ENCODE results near the gene SLC9A6. TPM values are rescaled to one million over a fixed set of nuclear protein-coding genes. Genes with fewer than 3 reads are reported as not detected.

The SLC9A6 gene
- total RNA-seq, 1 experiment from 2014 or later: 17.7 TPM

DNA sequence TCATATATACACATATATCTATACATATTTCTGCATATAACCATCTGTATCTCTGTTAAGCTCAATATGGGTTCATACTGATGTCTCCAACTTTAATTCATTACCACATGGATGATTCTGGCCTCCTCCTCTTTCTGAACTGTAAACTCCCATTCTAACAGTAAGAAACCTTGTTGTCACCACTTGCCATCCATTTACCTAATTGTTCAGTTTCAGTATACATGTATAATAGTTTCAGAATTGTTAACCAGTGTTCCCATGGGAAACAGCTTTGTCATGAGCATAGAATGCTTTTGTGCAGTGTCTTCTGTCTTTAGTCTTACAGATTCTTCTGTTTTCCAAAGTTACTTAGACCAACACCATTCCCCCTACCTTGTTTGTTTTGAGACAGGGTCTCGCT, 35.9 kb downstream of the SLC9A6 start:
- no peak for DNase-seq (ENCODE audit: low read depth, low spot score)
- in situ Hi-C loops (cut with HindIII; ENCODE audit: low pct_unique_long_range_greater_than_20kb, low sequenced_read_pairs): no loop called here

DNA sequence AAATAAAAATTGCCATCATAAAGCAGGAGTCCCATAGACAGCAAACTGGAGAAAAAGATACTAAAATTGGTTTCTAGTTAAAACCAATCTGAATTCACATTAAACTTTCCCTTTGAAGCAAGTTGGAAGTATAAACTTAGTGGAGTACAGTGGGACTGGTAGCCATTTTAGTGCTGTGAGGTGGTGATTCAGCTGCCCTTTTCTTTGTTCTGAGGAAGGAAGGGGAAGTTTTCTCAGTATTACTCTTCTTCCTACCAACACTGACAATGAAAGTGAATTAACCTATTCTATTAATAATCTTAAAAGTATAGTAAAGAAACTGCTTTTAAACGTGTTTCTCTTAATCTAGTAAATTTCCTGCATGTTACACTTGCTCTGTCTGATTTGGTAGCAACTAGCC, 36.7 kb downstream of the SLC9A6 start:
- DNase-seq (ENCODE audit: low read depth, low spot score): no peak
- in situ Hi-C loops (cut with HindIII; ENCODE audit: low pct_unique_long_range_greater_than_20kb, low sequenced_read_pairs): no loop called here

DNA sequence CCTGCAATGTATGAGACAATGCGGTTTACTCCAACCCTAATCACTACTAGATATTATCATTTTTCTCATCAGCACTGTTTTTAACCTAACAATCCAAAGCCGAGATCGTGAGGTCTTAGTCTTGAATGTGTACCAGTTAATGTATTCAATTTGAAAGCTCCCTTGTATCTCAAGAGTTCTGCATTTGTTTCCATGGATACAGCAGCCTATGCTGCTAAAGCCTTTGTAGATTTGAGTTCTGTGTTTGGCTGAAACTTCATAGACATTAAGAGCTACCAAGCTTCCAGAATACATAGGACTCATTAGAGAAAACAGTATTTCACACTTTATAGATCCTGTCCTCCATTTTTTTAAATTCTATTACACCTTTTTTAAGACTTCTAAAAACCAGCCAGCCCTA, 39.9 kb downstream of the SLC9A6 start:
- no peak for DNase-seq (ENCODE audit: low read depth, low spot score)
- in situ Hi-C loops (cut with HindIII; ENCODE audit: low pct_unique_long_range_greater_than_20kb, low sequenced_read_pairs): no loop called here

DNA sequence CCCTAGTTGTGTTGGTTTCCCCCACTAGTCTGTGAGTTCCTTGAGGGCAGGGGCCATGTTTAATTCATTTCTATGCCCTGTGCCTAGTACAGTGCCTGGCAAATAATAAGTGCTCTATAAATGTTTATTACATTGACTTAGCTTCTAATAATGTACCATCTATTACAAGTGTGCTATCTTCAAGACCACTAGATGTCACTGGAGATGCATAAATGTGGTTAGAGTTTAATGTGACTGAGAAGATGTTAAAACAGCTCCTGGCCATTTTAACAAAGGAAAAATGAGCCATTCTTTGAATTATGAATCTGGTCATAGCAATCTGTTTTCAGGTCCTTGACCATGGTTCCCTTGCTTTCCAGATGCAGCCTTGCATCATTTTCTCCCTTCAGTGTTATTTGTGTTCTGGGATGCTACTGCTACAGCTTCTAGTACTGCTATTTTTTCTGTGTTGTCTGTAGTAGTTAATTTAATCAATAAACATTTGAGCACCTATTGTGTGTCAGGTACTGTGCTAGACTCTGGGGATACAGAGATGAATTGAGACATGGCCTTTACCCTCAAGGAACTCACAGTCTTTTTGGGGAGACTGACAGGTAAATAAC, 43.2 kb downstream of the SLC9A6 start:
- in situ Hi-C loops (cut with HindIII; ENCODE audit: low pct_unique_long_range_greater_than_20kb, low sequenced_read_pairs): no loop called here

DNA sequence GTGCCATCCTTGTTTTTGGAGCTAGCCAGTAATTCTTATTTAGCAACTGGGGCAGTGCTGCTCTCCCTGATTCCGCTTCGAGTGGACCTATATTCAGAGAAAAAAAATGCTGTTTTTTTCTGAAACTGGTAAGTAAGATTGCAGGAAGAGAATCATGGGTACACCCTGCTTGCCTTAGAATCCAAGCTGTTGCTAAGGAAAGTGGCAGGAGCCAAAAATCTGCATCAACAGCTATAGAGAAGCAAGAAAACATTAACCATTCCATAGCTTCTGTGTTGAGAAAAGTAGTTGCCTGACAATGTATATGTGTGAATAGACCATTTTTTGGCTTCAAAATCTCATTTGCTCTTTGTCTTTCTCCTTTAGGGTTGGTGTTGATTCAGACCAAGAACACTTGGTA, 44.5 kb downstream of the SLC9A6 start:
- in situ Hi-C loops (cut with HindIII; ENCODE audit: low pct_unique_long_range_greater_than_20kb, low sequenced_read_pairs): no loop called here
- no peak for DNase-seq (ENCODE audit: low read depth, low spot score)

More for the DNA sequence above, 43.2 kb downstream of the SLC9A6 start:
- peak; percentile 65 for DNase-seq (ENCODE audit: low read depth, low spot score)

DNA sequence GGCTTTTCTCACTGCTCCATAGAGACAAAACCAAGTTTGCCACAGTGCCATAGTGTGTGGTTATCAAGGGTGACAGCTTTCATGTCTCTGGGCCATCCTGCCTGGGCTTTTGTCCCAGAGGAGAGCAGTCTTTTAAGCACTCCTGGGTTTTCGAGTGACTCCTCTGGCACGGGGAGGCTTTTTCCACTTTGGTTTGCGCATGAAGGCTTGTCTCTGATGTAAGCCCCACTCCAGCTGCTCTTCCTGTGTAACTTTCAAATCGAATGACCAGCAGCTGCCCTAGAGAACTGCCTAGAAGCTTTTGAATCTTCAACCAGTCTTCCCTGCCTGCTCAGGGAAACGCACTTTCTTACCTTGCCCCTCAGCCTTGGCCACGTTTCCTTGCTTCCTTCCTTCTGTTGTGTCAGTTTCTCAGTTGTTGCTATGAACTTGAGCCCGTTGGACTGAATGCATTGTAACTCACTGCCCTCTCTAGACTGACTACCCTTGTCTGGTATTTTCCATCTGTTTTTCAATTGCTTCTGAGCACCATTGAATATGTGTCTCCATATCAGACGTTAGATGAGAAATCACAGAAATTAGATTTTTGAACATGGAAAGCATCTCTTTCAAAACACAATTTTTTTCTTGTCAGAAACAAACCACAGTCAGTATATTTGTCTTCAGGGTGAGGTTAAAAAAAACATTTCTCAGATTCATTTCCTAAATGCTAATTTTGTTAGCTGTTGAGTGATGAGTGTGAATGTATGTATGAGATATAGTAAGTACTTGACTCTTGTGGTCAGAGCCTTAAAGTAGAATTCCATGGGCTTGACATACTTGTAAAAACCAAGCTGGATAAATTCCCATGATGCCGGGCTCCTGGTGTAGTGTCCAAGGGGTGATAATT, 45.3 kb downstream of the SLC9A6 start:
- in situ Hi-C loops (cut with HindIII; ENCODE audit: low pct_unique_long_range_greater_than_20kb, low sequenced_read_pairs): no loop called here
- no peak for DNase-seq (ENCODE audit: low read depth, low spot score)

DNA sequence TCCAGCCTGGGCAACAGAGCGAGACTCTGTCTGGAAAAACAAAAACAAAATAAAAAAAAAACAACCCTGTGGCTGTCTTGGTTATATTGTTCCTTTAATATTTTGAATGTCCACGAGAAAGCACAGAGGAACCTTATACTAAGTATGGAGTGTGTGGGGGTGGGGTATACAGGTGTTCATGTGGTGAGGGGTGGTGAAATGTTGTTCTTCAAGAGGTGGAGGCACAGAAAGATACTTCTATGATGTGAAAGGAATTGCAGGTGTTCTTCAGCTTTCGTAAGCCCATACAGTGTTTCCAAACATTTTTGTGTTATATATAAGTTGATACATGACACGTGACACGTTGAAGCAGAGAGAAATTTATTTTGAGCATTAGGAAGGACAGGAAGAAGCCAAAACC, 46.4 kb downstream of the SLC9A6 start:
- in situ Hi-C loops (cut with HindIII; ENCODE audit: low pct_unique_long_range_greater_than_20kb, low sequenced_read_pairs): no loop called here
- DNase-seq (ENCODE audit: low read depth, low spot score): no peak

DNA sequence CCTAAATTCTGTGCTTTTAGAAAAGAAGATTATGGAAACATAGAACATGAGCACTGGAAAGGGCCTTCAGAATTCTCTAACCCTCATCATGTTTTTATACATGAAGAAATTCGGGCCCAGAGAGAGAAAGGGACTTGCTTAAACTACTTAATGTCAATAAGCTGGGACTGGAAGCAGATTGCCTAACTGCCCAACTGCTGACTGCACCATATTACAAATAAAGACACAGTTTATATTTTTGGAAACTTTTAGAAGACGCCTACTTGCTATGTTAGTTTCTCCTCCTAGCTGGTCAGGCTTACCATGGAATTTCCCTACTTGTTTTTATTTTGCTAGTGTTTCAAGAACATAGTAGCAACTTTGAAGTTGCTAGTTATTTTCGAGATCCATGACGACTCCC, 47.1 kb downstream of the SLC9A6 start:
- DNase-seq (ENCODE audit: low read depth, low spot score): no peak

DNA sequence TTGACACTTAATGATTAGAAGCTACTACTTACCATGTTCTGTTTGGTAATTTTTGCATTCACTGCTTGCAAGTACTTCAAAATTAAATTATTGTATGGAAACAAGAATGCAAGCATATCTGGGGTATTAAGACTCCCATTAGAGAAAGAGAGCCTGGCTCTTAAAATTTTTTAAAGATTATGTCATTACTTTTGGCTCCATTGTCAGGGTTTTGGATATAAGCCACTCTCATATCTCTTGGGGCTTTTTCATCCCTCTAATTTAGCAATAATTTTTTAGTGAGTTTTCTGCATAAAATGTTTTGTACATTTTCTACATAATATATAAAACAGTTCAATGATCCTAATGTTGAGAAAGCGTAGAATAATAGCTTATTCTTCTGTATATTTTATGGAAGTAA, 49.4 kb downstream of the SLC9A6 start:
- in situ Hi-C loops (cut with HindIII; ENCODE audit: low pct_unique_long_range_greater_than_20kb, low sequenced_read_pairs): no loop called here

More for the DNA sequence above, 47.1 kb downstream of the SLC9A6 start:
- in situ Hi-C loops (cut with HindIII; ENCODE audit: low pct_unique_long_range_greater_than_20kb, low sequenced_read_pairs): no loop called here

DNA sequence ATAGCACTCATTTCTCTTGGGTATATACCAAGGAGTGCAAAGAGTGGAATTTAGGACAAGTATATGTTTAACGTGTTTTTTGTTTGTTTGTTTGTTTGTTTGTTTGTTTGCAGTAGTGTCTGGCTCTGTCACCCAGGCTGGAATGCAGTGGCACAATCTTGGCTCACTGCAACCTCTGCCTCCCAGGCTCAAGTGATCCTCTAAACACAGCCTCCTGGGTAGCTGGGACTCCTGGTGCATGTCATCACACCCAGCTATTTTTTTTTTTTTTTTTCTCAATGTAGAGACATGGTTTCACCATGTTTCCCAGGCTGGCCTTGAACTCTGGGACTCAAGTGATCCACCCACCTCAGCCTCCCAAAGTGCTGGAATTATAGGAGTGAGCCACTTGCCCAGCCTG, 50.4 kb downstream of the SLC9A6 start:
- no peak for DNase-seq (ENCODE audit: low read depth, low spot score)
- in situ Hi-C loops (cut with HindIII; ENCODE audit: low pct_unique_long_range_greater_than_20kb, low sequenced_read_pairs): no loop called here

More for the DNA sequence above, 49.4 kb downstream of the SLC9A6 start:
- no peak for DNase-seq (ENCODE audit: low read depth, low spot score)

DNA sequence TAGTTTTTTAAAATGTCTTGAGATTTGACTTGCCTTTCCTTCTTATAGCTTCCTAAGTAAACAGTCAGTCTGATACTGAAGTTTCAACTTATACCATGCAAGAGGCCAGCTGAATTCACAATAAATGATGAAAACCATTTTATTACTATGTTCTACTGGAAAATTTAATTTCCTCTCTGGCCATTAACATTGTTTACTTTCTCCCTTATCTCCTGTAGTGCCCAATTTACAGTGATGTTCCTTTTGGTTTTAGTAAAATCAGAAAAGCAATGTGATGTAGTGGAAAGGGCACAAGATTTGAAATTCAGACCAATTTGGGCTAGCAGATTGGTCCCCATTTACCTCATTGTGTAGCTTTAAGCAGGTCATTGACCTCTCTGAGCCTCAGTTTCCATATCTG, 54.2 kb downstream of the SLC9A6 start:
- no peak for DNase-seq (ENCODE audit: low read depth, low spot score)
- in situ Hi-C loops (cut with HindIII; ENCODE audit: low pct_unique_long_range_greater_than_20kb, low sequenced_read_pairs): no loop called here

DNA sequence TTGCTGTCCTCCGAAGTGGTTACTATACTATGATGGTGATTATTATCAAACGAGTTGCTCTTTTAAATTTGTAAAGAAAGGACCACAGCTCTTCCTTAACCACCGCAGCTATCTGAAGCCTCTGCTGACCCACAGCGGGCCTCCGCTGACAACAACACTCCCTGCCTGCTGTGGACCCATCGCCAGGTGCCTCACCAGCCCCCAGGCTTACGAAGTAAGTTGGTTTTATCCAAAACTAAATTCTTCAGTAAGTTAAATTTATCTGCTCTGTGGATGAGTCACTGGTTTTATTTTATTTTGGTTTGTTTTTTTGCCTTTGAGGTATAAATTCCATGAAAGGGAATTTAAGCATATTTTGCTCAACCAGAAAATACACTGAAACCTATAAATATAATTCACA, 54.7 kb downstream of the SLC9A6 start:
- in situ Hi-C loops (cut with HindIII; ENCODE audit: low pct_unique_long_range_greater_than_20kb, low sequenced_read_pairs): no loop called here

DNA sequence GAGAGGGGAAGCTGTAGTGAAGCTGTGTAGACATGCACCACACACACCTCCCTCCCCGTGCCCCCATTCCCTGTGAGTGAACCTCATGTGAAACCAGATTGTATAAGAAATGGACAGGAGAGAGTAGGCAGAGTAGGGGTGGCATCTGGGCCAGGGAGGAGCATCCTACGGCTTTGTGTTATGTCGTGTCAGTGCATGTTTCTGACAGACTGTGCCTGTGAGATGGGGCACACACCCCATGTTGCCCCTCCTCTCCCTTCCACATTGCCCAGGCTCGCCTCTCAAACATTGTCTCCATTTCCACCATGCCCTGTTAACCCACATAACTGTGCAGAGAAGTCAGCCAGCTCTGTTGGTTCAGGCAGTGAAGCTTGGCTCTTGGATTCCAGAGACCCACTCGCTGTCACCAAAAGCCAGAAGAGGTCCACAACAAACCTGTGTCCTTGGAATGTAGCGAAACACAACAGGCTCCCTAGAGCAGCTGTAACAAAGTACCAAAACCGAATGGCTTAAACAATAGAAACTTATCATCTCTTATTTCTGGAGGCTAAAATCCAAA, 56.1 kb downstream of the SLC9A6 start:
- no peak for DNase-seq (ENCODE audit: low read depth, low spot score)
- in situ Hi-C loops (cut with HindIII; ENCODE audit: low pct_unique_long_range_greater_than_20kb, low sequenced_read_pairs): no loop called here

More for the DNA sequence above, 54.7 kb downstream of the SLC9A6 start:
- DNase-seq (ENCODE audit: low read depth, low spot score): no peak

DNA sequence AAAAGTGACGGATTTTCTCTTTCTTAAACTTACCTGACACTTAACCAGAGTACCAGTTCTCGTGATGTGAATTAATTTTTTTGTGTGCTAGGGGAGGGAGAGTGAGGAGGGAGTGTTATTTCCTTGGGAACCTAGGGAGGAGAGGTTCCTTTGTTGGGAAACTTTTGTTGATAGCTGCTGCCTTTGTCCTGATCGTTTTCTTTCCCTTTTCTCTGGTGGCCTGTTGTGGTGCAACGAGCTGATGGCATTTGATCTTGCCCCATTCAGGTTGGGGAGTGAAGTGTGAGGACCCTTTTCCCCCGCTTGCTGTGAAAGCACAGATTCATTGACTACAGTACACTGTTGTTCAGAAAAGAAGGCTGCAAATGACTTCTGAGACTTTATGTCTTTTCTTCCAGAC, 59.8 kb downstream of the SLC9A6 start:
- in situ Hi-C loops (cut with HindIII; ENCODE audit: low pct_unique_long_range_greater_than_20kb, low sequenced_read_pairs): no loop called here
- DNase-seq (ENCODE audit: low read depth, low spot score): no peak

DNA sequence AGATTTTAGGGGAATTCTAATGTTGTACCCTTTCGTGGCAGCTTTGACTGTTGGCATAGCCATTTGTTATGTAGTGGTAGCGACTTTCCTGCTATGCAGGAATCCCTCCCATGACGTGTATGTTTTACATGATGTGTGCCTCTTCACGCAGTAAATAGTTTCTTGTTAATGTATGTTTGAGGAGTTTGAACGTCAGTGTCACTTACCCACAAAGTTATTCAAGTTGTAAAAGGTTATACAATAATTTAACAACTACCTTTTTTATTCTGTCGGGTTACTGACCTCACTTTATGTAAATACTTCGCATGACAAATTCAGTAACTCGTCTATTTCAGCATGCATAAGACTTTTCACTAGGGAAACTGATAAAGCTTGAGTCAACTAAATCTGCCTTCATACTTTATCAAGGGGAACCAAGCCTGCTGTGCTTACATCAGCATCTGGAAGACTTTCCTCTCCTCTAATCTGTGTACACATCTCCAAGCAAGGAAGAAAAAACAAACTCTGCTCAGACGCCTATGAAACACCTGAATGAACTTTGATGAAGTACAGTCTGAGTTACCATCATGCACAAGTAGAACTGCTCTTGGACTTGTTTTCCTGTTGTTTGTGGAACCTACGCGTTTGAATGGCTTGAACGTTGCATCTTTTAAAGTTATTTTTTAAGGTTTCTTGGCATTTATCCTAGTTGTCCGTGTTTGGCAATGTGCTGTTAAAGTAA, 61.2 kb downstream of the SLC9A6 start:
- DNase-seq (ENCODE audit: low read depth, low spot score): no peak
- in situ Hi-C loops (cut with HindIII; ENCODE audit: low pct_unique_long_range_greater_than_20kb, low sequenced_read_pairs): no loop called here

DNA sequence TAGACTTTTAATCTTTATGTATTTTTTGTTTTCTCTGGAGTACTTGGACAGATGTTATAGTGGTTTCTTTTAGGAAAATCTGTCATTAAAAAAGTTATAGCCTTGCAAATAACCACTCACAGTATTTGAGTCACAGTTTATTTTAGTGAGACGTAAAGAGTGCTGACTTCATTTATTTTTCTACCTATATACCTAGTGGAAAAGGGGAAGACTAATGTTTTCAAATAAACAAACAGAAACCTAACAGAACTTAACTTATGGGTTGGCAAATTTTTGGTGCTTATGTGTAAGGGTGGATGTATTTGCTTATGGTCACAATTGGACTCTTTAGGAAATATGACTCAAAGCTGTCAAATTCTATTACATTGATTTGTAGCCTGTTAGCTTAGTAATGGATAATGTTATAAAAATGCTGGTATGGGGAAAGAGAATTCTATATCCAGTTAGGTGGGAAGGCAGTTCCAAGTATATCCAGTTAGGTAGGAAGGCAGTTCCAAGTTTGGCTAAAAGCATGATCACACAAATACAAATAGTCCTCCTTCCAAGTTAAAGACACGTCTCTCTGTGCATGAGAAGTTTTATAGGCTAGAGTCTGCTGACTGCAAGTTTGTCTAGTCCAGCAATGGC, 61.9 kb downstream of the SLC9A6 start:
- DNase-seq (ENCODE audit: low read depth, low spot score): no peak
- in situ Hi-C loops (cut with HindIII; ENCODE audit: low pct_unique_long_range_greater_than_20kb, low sequenced_read_pairs): no loop called here

DNA sequence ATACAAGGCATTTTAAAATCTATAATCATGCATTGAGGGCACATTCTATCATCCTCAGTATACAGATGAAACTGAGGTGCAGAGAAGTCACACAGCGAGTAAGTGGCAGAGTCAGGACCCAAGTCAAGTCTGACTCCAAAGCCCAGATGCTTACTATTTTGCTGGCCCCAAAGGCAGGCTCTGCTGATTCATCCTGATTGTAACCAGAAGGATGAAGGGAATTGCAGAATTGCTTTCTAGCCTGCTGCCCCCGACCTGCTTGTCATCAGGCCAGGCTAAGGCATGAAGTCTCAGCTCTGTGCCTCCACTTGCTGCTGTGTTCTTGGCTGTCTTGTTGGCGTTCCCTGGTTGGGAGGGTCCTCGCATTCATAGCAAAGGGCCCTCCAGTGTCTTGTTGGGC, 62.7 kb downstream of the SLC9A6 start:
- DNase-seq (ENCODE audit: low read depth, low spot score): no peak
- in situ Hi-C loops (cut with HindIII; ENCODE audit: low pct_unique_long_range_greater_than_20kb, low sequenced_read_pairs): no loop called here

DNA sequence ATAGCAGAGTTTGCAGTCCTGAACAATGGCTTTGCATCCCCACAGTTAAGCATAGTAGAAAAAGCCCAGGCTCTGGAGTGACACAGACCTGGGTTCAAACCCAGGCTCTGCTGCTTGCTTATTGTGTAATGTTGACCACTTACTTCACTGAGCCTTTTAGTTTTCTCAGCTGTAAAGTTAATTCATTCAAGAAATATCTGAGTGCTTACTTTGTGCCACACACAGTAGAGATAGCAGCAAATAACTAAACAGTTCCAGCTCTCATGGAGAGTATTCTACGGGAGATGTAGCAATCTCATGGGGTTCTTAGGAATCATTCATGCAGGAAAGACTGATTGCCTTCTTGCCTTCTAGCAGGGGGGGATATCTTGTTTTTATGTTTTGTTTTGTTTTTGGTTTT, 63.2 kb downstream of the SLC9A6 start:
- no peak for DNase-seq (ENCODE audit: low read depth, low spot score)
- in situ Hi-C loops (cut with HindIII; ENCODE audit: low pct_unique_long_range_greater_than_20kb, low sequenced_read_pairs): no loop called here

Measured in SK-MEL-5 (cell line).